Right renal cortex interstitium (tissue), 3 donors: ENCODE results near the gene HAP1. TPM values are rescaled to one million over a fixed set of nuclear protein-coding genes. Genes with fewer than 3 reads are reported as not detected.
"Not testable (repeated sequence)": the region's sequence is repeated elsewhere in the genome, so short reads cannot be mapped to it uniquely, and the experiment has no call there.

ENCODE experiments used
- DNase-seq, 3 donors: peaks; one replicate each; pipeline ENCODE4 v3.0.0-alpha.2; 2013; ENCODE audit warnings: low read depth in 3 of 3, low spot score in 2 of 3
- polyA plus RNA-seq, 3 donors: library from polyadenylated mRNA; unstranded; fragments of 120-200 nt; gene quantifications; one replicate each; pipeline ENCODE4 v1.2.1, GENCODE V29; 2013; ENCODE audit not compliant: insufficient read length in 3 of 3

Gene HAP1
- polyA plus RNA-seq, 3 donors, result 0.69 to 1.1 (median 0.98) TPM

DNA sequence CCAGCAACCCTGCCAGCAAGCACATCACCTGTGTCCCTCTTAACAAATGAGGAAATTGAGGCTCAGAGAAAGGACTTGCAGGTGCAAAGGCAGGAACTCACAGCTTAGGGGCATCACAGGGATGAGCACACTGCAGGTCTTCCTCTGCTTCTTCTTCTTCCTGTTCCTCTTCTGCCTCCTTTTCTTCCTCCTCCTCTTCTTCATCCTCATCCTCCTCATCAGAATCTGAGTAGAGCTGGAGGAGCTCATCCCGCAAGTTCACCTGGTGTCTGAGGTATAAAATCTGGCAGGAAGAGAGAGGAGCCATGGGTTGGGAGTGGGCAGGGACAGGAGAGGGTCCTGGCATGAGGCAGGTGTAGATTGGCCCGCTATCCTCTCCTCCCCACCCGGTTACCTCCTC, 2.6 kb downstream of the HAP1 start:
- no peak for DNase-seq

GRCh38 chr17:41730479-41730878, 4.0 kb downstream of the HAP1 start:
- no peak for DNase-seq

- DNase-seq, result no peak
These were observed 6.4 kb downstream of the HAP1 start for GRCh38 chr17:41728056-41728455.

DNA sequence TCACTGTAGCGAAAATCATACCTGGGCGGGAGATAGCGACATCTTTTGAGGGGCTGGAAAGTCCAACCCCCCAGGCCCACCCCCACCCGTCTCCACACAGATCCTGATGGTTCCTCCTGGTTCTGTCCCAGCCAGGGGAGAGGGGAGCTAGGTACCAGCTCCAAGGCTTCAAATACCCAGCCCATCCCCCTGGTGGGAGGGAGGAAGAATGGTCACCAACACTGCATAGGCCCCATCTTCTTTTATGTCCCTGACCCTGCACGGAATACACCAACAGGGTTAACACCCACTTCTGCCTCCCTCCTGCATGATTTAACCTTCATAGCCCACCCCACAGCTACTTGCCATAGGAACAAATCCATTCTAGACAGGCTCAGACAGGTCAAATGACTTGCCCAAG, 9.3 kb downstream of the HAP1 start:
- no peak for DNase-seq

DNA sequence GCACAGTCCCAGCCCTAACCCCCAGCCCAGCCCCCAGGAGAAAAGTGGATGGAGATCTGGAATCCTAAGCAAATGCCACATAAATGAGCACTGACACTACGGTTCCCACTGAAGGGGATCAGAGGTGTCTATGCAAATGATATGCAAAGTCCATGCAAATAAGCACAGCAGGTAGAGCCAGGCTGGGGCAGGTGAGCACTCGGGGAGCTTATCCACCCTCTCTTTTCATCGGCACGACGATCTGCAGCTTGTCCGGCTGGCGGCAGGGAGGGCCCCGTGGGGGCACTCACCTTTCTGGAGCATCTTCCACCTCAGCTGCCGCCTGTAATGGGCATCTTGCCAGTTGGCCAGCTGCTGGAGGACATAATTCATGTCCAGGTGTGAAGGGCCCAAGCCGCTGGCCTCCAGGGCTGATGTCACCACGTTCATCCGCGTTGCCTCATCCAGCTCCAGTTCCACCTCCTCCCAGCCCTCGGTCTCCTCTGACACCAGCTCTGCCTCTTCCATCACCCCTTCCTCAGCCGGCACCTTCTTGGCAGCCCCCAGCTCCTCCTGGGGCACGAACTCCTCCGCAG, 9.9 kb downstream of the HAP1 start:
- no peak for DNase-seq

DNA sequence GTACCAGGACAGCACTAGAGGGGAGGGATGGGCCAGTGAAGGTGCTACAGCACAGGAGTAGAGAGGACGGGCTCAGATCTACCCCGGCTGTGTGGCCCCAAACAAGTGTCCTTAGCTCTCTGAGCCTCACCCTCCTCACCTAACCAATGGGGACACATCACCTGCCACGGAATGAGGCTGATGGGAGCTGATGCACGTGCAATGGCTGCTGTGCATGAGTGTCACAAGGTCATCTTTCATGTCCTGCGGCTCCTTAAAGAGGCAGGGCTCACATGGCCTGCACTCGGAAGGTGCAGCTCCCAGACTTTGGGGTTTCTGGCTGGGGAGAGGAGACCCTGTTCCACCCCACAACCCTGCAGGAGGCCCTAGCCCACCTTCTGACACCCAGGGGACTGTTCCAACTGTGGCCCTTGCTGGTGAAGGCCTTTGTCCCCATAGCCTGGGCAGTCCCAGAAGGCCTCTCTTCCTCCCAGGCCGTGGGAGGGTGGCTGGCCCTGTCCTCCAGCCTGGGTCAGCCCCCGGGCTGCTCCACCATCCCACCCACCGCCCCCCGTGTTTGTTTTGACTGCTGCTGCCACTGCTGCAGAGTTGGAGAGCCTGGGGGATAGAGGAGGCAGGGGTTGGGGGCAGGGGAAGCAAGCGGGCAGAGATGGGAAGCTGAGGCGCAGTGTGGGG, 10.5 kb downstream of the HAP1 start:
- no peak for DNase-seq

DNA sequence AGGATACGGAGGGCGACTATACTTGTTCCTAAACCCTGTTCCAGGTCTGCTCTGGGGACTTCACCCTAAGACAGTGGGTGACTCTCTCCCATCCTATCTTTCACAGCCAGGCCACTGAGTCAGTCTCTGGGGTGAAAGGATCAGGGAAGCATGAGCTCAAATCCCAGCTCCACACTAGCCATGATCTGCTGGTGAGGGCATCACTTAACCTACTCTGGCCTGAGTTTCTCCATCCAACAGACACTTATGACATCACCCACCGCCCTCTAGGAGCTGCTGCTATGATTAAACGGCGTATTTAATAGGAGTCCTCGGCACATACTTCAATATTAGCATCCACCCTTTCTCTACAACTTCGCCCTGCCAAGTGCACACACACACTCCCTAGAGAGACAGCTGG, 12.2 kb downstream of the HAP1 start:
- no peak for DNase-seq

DNA sequence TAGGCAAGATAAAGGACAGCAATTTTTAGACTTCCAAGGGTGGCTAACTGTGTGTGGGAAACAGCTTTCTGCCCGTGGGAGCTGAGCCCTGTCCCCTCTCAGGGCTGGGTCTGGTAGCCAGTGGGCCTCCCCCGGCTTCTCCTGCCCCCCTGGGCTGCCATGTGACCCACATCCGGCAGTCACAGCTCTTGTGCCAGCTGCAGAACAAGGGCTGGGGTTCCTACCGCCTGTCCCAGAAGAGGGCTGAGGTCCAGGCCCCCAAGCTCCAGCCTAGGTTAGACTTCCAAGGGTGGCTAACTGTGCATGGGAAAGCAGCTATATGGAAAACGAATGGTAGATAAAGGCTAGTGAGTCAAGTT, 16.2 kb downstream of the HAP1 start:
- DNase-seq, result no peak

DNA sequence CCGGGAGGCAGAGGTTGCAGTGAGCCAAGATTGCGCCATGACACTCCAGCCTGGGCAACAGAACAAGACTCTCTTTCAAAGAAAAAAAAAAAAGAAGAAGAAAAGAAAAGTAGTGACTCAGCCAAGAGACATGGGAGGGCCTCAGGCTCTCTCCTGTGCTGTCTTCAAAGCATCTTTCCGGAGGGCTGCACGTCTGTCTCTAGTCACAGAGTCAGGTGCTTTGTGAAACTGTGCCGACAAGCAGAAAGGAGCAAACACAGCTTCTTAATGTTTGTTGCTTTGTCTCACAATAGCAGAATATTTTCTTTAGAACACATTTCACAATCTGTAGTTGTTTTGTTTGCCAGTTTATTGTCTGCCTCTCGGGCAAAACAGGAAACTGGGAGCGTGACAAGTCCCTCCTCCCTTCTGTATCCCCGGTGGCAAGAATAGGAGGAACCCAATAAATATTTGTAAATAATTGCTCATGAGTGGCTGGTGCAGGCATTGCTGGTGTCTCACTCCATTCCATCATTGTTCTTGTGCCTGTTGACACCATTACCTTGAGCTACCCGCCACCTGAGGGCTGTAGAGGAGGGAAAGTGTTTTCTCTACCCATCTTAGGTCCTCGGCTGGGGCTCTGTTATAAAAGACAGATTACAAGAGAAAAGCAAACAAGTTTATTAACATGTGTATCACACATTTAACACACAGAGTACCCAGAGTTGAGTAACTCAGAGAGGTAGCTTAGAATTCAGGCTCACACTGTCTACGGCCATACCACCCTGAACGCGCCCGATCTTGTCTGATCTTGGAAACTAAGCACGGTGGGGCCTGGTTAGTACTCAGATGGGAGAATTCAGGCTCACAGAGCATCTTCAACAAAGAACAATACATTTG, 16.8 kb downstream of the HAP1 start:
- DNase-seq, result no peak

DNA sequence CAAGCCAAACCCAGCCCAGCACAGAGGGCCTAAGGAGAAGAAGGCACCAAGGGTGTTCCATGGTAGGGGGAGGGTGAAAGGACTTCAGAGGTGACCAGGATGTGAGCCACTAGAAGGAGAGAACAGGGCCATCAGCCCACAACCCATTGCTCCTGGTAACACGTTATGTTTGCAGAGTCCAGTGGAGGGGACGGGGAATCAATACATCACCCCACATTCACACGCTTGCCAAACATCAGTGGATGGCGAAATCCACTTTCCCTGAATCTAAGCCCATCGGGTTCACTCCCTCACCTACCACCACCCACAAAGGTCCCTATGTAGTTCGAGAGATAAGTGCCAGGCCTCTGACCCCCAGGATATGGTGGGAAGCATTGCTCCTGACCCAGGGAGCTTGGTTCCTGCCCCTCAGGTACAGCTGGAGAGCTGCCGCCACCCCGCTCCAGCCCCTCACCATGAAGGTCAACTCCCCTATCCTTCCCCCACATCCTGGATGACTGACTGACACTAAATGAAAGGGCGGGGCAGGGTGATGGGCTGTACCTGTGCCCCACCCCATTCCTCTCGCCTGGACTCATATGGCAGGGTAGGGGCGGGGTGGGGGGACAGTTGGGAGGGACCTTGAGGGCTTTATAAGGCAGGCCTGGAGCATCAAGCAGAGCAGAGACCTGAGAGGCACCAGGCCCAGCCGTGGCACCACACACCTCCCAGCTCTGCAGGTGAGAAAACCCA, 22.6 kb downstream of the HAP1 start, which contains the start of gene GAST:
TSS of gene GAST (plus strand) at position 663 of the 732 bp plus-strand sequence. CDS start 3,106 bp downstream, outside the sequence.
- no peak for DNase-seq

- DNase-seq, result no peak
These were observed 23.9 kb downstream of the HAP1 start for GRCh38 chr17:41710472-41711090.

DNA sequence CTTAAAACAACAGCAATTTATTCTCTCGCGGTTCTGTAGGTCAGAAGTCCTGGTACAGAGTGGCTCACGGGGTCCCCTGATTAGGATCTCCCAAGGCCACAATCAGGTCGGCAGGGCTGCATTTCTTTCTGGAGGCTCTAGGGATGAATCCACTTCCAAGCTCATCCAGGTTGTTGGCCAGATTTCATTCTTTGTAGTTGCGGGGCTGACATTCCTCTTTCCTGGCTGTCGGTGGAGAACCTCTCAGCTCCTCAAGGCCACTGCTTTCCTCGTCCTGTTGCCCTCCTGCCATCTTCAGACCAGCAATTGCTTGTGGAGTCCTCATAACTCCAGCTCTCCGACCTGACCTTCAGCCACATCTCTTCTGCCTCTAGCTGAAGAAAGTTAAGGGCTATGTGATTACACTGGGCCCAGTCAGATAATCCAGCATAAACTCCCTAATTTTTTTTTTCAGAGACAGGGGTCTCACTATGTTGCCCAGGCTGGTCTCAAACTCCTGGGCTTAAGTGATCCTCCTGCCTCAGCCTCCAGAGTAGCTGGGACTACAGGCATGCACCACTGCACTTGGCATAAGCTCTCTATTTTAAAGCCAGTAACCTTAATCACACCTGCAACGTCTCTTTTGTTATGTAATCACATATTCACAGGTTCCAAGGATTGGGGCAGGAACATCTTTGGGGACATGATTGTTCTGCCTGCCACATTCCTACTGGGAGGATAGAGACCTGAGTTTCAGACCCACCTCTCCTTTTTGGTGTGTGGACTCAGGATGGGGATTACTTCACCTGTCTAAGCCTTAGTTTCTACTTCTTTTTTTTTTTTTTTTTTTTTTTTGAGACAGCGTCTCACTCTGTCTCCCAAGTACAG, 26.4 kb downstream of the HAP1 start:
- DNase-seq, result no peak

GRCh38 chr17:41705271-41705991, 29.0 kb downstream of the HAP1 start:
- DNase-seq, result no peak

- DNase-seq, result no peak
These were observed 31.7 kb downstream of the HAP1 start for GRCh38 chr17:41702712-41703111.

DNA sequence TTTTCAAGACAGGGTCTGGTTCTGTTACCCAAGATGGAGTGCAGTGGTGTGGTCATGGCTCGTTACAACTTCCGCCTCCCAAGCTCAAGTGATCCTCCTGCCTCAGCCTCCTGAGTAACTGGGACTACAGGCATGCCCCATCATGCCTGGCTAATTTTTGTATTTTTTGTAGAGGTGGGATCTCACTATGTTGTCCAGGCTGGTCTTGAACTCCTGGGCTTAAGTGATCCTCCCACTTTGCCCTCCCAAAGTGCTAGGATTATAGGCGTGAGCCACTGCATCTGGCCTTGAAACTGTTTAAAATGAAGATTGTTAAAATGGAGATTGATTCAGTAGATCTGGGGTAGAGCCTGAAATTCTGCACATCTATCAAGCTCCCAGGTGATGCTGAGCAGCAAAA, 33.6 kb downstream of the HAP1 start:
- DNase-seq, result not testable (repeated sequence)

GRCh38 chr17:41697122-41697962, 37.1 kb downstream of the HAP1 start:
- DNase-seq, result no peak

GRCh38 chr17:41695954-41696757, 38.3 kb downstream of the HAP1 start:
- no peak for DNase-seq
